HG02571 (cell line): ENCODE data around the gene NHERF2.
"Not testable (repeated sequence)": the region's sequence is repeated elsewhere in the genome, so short reads cannot be mapped to it uniquely, and the experiment has no call there.

Source experiments
- ATAC-seq: cut with Tn5 transposase; IDR thresholded peaks from one replicate; pipeline ENCODE4 v1.9.1; 2021; ENCODE audit warnings: mild to moderate bottlenecking, moderate library complexity; ENCODE audit not compliant: unreplicated experiment

The NHERF2 gene

DNA sequence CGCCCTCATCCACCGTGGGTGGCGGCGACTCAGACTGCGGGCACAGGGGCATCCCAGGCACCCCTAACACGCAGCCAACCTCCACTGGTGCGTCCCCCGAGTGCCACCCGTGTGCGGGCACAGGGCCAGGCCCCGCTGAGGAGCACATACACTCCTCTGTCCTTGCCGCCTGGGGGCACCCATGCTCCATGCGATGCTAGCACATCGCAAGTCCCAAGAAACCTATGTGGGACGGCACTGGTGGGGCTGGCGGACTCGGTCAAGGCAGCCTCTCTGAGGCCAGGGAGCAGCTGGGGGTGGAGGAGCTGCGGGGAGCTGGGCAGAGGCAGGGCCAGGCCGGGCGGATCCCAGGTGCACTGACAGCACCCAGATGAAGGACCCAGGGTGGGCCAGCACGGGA lies 21.1 kb upstream of the NHERF2 start:
- no peak for ATAC-seq

DNA sequence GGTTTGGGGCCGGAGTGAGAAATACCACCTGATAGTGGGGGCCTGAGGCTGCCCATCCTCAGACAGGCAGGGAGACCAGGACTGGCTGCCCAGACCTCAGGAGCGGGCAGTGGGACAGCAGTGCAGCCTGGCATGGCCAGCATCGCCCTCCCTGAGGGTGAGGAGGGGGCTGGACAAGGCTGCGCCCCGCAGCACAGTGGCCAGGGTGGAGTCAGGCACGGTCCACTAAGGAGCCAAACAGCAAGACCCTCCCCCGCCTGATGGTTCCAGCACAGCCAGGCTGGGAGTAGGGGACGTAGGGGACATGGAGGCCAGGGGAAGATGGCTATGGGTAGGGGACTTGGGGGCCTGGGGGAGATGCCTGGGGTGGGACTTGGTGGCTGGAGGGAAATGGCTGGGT lies 20.4 kb upstream of the NHERF2 start:
- no peak for ATAC-seq

DNA sequence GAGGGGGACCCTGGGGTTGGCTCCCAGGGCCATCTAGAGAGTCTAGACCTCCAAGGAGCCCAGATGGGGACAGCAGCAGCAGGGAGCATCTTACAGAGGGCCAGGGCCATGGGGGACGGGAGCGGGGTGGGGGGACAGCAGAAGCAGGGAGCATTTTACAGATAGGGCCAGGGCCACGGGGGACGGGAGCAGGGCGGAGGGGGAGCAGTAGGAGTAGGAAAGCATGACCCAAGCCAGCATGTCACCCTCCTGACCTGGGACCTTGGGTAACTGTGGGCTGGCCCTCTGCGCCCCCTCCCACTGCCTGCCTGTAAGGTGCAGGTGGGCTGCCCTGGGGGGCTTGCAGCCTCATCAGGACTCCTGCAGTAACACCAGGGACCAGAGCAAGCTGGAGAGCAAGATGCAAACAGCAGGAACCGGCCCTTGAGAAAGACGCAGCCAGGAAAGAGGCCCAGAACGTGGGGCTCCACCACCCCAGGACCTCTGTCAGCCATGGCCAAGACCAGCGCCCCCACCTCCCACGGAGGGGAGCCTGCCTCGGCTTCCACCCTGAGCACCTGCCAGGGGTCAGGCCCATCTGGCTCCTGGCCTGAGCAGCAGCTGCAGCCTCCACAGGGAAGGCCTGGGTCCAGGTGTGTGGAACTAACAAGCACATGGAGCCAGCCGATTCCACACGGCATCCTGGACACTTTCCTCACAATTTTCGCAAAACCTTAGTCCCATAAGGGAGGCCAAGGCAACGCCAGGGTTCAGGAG lies 19.4 kb upstream of the NHERF2 start:
- ATAC-seq = no peak

DNA sequence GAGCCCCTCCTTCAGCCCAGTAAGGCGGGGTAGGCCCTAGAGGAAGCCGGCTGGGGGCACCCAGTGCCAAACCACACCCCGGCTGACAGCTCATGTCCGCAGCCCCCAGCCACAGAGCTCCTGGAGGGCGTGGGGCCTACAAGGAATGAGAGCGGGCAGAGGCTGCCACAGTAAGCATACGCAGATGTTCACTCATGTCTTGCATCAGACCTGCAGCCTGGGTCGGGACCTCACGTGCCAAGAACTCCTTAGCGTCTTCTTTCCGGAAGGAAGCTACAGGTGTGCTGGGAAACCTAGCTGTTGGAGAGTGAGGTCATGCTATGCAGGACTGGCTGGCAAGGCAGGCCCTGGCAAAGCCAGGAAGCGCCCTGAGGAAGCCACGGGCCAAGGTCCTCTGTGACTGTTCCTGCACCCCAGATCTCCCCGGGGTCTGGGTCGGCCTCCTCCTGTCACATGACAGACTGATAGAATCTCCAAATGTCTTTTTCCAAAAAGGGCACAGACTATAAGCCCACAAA lies 18.6 kb upstream of the NHERF2 start:
- ATAC-seq = no peak

DNA sequence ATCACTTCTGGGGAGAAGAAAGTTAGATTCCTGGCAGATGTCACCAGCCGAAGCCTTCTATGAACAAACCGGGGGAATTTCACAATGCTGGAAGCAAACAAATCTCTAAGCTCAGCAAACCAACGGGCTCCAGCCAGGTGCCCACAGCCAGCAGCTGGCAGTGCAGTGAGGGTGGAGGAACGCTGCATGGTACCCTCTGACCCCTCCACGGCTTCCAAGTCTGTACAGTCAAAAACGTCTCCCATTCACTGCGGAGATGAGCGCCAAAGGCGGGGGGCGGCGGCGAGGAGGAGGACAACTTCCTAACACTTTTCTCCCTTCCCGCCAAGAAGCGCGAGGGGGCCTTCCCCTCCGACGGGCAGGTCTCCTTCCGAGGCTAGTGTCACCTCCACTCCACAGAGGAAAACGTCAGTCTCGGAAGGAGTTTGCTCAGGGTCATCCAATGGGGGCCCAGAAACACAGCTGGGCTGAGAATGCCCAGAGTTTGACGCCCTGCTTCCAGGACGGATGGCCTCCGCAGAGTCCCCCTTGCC lies 18.0 kb upstream of the NHERF2 start:
- ATAC-seq = peak; percentile 2

DNA sequence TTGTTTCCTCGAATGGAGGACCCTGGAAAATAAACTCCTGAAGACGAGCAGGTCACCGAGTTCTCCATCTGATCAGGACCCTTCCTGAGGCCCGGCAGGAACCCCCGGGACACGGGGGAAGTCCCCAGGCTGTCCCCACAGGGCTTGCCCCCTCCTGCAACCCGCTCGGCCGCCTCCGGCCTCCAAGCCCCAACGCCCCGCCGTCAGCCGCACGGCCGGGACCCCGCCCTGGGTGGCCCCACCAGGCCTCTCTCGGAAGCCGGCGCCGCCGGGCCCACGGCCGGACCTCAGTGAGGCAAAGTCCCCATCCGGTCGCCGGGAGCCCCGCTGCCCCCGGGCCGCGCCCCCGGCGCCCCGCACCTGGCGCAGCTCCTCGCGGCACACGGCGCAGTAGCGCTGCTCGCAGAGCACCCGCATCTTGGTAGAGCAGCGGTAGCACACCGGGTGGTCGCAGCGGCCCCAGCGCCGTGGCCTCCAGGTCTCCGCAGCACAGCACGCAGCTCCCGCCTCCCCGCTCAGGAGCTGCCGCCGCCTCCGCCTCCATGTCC lies 17.5 kb upstream of the NHERF2 start:
- ATAC-seq = peak; percentile 25

DNA sequence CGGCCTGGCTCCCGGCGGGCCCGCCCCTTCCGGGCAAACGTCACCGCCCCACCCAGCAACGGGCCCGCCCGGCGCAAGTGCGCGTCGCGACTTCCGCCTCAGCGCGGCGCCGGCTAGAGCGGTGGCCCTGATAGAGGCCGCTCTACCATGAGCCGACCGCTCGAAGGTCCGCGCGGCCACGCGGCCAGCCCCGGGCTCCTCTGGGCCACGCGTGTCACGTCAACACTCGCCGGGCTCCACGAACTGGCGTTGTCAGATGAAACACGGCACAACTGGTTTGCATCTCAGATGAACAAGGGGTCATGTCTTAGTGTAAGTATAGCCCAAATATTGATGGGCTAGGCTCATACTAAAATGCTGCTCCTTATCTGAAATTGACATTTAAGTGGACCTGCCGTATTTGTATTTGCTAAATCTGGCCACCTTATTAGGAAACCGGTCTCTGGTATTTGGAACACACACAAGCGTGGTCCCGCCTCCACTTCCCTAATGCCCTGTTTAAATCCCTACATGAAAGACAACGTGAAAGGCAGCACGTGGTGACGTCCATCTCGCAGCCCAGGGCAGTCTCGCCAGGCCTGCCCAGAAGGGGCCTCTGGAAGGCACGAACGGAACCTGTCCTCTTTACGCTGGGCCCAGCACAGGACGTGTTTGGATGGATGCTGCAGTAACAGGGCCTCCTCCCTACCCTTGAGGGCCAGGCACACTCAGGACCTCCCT lies 16.8 kb upstream of the NHERF2 start, which contains the start of gene ZNF598:
ZNF598 (minus strand) TSS at position 31 of the 720 bp plus-strand sequence.
- ATAC-seq = peak; percentile 80

DNA sequence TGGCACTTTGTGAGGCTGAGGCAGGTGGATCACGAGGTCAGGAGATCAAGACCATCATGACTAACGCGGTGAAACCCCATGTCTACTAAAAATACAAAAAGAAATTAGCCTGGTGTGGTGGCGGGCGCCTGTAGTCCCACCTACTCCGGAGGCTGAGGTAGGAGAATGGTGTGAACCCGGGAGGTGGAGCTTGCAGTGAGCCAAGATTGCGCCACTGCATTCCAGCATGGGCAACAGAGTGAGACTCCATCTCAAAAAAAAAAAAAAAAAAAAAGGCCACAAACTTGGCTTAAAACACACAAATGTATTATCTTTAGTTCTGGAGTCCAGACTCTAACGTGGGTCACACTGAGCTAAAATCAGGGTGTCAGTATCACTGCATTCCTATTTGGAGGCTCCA lies 15.0 kb upstream of the NHERF2 start:
- ATAC-seq = not testable (repeated sequence)

DNA sequence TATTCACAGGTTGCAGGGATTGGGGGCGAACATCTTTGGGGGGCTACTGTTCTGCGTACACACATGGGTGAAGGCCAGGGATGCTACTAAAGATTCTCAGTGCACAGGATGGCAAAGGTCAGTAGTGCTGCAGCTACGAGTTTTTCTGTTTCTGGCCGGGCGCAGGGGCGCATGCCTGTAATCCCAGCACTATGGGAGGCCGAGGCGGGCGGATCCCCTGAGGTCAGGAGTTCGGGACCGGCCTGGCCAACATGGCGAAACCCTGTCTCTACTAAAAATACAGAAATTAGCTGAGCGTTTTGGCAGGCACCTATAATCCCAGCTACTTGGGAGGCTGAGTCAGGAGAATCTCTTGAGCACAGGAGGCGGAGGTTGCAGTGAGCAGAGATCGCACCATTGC lies 13.2 kb upstream of the NHERF2 start:
- ATAC-seq = no peak

DNA sequence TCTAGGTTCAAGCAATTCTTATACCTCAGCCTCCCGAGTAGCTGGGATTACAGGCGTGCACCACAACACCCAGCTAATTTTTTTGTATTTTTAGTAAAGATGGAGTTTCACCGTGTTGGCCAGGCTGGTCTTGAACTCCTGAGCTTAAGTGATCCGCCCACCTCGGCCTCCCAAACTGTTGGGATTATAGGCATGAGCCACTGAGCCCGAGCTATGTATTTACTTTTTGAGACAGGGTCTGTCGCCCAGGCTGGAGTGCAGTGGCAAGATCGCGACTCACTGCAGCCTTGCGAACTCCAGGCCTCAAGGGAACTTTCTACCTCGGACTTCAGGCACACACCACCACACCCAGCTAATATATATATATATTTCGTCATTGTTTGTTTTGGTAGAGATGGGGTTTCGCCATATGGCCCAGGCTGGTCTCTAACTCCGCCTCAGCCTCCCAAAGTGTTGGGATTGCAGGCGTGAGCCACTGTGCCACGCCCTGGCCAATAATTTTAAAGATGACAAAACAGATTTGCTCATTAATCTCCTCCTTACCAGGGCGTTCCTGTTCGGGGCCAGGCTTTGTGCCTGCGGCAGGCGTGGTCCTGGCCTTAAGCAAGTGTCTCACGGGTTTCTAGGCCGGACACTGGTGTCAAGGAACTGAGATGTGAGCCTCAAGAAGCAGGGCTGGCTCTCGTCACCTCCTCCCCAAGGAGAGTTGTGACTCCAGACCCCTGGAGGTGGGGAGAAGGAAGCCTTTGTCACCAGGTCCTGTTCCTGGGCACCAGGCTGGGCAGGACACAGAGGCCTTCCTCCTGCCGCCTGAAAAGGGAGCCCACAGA lies 11.4 kb upstream of the NHERF2 start:
- ATAC-seq = no peak

DNA sequence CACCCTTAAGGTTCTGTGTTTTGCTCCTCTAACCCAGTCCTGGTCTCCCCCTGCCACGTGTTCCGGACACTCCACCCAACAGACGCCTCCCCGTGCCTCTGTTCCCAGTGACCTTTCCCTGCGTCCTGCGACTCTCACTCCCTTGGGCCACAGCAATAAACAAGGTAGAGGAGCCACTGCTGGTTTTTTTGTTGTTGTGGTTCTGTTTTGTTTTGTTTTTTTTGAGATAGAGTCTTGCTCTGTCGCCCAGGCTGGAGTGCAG lies 10.8 kb upstream of the NHERF2 start:
- no peak for ATAC-seq

DNA sequence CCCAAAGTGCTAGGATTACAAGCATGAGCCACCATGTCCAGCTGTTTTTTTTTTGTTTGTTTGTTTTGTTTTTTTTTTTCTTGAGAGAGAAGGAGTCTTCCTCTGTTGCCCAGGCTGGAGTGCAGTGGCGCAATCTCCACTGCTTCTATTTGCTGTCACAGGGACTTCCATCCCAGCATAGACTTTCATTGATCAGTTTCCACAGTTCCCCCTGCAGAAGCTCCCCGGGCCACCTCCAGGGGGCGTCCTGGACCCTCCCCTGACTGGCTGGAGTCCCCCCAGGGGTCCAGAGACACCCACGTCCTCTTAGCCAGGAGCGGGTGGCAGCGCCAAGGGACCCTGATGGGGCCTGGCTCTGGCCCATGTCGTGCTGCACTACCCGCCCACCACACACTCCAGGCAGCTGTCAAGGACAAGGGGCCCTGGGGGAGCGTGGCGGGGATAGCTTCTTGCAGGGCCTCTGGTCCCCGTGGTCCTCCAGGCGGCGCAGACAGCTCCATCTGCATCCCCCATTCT lies 10.2 kb upstream of the NHERF2 start:
- ATAC-seq = no peak

DNA sequence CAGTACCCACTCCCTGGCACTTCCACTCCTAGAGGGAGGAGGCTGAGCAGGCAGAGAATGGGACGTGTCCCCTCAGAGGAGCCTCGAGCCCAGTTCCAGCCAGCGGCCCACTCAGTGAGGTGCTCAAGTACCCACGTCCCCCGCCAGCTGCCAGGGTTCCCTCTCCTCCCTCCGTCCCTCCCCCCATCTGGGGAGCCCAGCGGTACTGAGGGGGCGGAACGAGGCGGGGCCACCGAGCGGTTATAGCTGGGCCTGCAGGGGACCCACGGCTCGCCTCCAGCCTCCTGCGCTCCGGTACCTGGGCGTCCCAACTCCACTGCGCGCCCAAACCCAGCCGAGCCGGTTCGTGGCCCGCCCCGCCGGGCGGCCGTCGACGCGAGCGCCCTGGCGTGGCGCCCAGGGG lies 7.2 kb upstream of the NHERF2 start, which contains the start of gene NPW:
NPW (plus strand) TSS at position 268 of the 403 bp plus-strand sequence.
- no peak for ATAC-seq

DNA sequence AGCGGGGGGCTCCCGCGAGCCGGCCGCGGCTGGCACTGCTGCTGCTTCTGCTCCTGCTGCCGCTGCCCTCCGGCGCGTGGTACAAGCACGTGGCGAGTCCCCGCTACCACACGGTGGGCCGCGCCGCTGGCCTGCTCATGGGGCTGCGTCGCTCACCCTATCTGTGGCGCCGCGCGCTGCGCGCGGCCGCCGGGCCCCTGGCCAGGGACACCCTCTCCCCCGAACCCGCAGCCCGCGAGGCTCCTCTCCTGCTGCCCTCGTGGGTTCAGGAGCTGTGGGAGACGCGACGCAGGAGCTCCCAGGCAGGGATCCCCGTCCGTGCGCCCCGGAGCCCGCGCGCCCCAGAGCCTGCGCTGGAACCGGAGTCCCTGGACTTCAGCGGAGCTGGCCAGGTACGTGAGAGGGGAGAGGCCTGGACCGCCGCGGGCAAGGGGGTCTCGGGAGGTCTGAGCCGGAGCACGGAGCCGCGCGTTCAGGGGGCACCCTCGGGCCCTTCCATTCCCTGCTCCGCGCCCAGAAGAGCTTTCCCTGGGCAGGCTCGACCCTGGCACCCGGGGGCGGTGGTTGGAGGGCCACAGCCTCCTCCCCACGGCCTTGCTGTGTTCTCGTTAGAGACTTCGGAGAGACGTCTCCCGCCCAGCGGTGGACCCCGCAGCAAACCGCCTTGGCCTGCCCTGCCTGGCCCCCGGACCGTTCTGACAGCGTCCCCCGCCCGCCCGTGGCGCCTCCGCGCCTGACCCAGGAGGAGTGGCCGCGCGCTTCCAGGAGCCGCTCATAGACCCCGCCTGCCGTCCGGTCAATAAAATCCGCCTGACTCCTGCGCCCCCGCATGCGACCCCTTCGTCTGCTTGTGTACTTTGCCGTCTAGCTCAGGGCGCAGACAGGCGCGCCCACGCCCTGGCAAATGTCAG lies 6.5 kb upstream of the NHERF2 start:
- no peak for ATAC-seq

DNA sequence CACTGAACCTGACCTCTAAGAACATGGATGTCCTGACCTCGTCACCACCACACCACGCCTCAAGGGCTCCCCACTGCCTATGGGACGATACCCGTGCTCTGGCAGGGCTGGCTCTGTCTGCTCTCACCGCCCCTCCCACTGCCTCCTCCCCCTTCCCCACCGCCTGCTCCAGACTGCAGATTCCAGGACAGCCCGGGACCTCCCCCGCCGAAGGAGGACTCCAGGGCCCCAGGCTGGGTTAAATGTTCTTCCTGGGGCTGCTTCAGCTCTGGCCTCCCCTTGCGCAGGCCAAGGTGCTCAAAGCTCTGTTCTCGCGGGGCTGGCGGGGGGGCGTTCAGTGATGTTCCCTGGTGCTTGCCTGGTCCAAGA lies 4.0 kb upstream of the NHERF2 start:
- ATAC-seq = no peak

DNA sequence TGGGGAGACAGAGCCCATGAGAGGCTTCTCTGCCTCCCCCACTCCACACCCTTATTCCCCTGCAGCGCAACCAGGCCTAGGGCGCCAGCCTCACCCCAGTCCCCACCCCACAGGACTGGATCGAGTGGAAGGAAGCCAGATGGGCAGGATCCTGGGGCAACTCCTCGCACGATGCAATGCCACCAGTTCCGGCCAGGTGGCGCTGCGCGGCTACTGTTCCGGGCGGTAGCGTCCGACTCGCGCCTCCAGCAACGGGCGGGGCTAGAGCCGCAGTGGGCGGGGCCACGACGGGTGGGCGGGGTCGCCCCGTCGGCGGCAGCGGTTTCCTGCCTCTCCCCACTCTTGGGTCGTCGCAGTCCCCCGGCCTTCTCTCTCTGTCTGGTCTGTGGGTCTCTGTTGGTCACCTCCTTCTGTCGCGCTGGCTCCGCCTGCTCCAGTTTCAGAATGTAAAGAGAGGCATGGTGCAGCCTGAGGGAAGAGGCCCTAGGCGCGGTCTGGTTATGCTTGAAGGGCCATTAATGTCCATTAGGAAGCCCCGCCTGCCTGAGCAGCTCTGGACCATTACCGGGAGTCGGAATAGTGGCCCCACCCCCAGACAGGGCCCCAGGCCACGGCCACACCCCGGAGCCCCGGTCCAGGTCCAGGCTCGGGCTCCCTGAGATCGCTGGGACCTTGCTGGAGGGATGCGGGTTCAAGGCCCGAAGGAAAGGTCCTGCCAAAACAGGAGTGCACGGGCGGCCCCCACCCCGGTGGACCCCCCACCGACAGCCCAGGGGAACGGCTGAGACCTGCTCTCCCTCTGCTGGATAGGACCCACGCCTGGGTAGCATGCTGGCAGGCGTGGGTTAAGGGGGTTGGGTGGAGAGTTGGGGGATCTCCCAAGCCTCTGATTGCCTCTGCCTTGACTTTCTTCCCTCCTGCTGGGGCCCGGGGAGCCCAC lies 3.3 kb upstream of the NHERF2 start:
- ATAC-seq = no peak

DNA sequence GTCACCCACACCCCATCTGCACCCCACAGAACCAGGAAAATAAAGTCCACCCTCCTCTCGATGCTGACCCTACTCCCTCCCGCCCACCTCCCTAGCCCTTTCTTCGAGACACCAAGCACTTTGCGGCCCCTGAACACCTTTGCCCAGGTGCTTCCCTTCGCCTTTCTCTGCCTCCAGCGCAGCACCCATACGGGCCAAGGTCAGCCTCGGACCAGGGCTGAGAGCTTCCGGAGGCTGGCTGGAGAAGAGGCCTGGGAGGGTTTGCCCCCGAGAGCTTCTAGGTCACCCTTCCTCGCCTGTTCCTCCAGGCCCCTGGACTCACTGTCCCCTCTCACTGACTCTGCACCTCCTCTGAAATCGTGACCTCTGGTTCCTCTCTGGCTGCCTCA lies 2.7 kb upstream of the NHERF2 start:
- no peak for ATAC-seq

DNA sequence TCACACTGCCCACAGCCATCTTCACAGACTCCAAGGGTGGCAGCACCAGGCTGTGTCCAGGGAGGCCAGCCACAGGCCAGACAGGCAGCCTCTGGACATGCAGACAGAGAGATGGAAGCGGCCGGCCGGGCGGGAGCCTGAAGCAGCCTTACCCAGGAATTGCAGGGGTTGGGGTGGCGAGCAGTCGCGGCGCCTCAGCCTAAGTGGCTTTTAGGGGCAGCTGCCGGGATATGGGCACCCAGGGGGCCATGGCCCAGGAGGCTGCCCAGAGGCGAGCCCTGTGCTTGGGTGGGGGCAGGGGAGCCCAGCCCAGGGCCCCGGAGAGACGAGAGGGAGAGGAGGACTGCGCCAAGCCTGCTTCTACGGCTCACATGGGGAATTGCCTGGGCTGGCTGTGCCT lies 1.5 kb upstream of the NHERF2 start:
- no peak for ATAC-seq
